ENCODE results near the gene LRRC15.

The LRRC15 gene

GRCh38 chr3:194369522-194370279, at the start of gene LRRC15:
Gene LRRC15 (minus strand): TSS chr3:194369743. CDS start chr3:194361043, 8,700 bp downstream.
- Histone ChIP-seq H3K4me3 (ENCODE audit: low read depth in 1 of 2, low read length in 2 of 2) (no peak within 1 kb of the TSS), H3K27ac (ENCODE audit: low read length) (no peak within 1 kb of the TSS), H3K27me3 (ENCODE audit: low read depth, low read length) (no peaks in the 10 kb centered on the region), H3K4me1 (ENCODE audit: control insufficient read depth in 1 of 2, insufficient read depth in 2 of 2, low read length in 2 of 2) (peaks cover 0 to 7% of the 10 kb centered on the region in 2 donors), H3K9me3 (ENCODE audit: control insufficient read depth in 1 of 2, low read length in 2 of 2) (no peaks in the 10 kb centered on the region), H3K36me3 (ENCODE audit: control insufficient read depth in 1 of 2, insufficient read depth in 2 of 2, low read length in 2 of 2) (no peaks in the 10 kb centered on the region)

- no peaks in the 10 kb centered on the region for H3K4me1 ChIP-seq (ENCODE audit: control insufficient read depth in 1 of 2, insufficient read depth in 2 of 2, low read length in 2 of 2)
- H3K4me3 ChIP-seq (ENCODE audit: low read depth in 1 of 2, low read length in 2 of 2): no peak overlapping the region
- no peak overlapping the region for H3K27ac ChIP-seq (ENCODE audit: low read length)
- no peaks in the 10 kb centered on the region for H3K27me3 ChIP-seq (ENCODE audit: low read depth, low read length)
- peaks cover 19 to 30% of the 10 kb centered on the region in 2 donors for H3K36me3 ChIP-seq (ENCODE audit: control insufficient read depth in 1 of 2, insufficient read depth in 2 of 2, low read length in 2 of 2)
- no peaks in the 10 kb centered on the region for H3K9me3 ChIP-seq (ENCODE audit: control insufficient read depth in 1 of 2, low read length in 2 of 2)
These were observed 49.1 kb upstream of the LRRC15 start for GRCh38 chr3:194418671-194419070.

GRCh38 chr3:194407423-194407822, 37.9 kb upstream of the LRRC15 start:
- H3K27me3 ChIP-seq (ENCODE audit: low read depth, low read length): no peaks in the 10 kb centered on the region
- no peak overlapping the region for H3K4me3 ChIP-seq (ENCODE audit: low read depth in 1 of 2, low read length in 2 of 2)
- H3K36me3 ChIP-seq (ENCODE audit: control insufficient read depth in 1 of 2, insufficient read depth in 2 of 2, low read length in 2 of 2): peaks cover 0 to 10% of the 10 kb centered on the region in 2 donors
- no peaks in the 10 kb centered on the region for H3K9me3 ChIP-seq (ENCODE audit: control insufficient read depth in 1 of 2, low read length in 2 of 2)
- H3K27ac ChIP-seq (ENCODE audit: low read length): no peak overlapping the region
- H3K4me1 ChIP-seq (ENCODE audit: control insufficient read depth in 1 of 2, insufficient read depth in 2 of 2, low read length in 2 of 2): no peaks in the 10 kb centered on the region

GRCh38 chr3:194405766-194406165, 36.2 kb upstream of the LRRC15 start:
- no peak overlapping the region for H3K27ac ChIP-seq (ENCODE audit: low read length)
- H3K27me3 ChIP-seq (ENCODE audit: low read depth, low read length): no peaks in the 10 kb centered on the region
- no peaks in the 10 kb centered on the region for H3K9me3 ChIP-seq (ENCODE audit: control insufficient read depth in 1 of 2, low read length in 2 of 2)
- H3K4me1 ChIP-seq (ENCODE audit: control insufficient read depth in 1 of 2, insufficient read depth in 2 of 2, low read length in 2 of 2): no peaks in the 10 kb centered on the region
- H3K36me3 ChIP-seq (ENCODE audit: control insufficient read depth in 1 of 2, insufficient read depth in 2 of 2, low read length in 2 of 2): peaks cover 0 to 3% of the 10 kb centered on the region in 2 donors
- H3K4me3 ChIP-seq (ENCODE audit: low read depth in 1 of 2, low read length in 2 of 2): no peak overlapping the region

GRCh38 chr3:194404365-194405140, 35.0 kb upstream of the LRRC15 start:
- no peaks in the 10 kb centered on the region for H3K9me3 ChIP-seq (ENCODE audit: control insufficient read depth in 1 of 2, low read length in 2 of 2)
- no peaks in the 10 kb centered on the region for H3K27me3 ChIP-seq (ENCODE audit: low read depth, low read length)
- H3K4me3 ChIP-seq (ENCODE audit: low read depth in 1 of 2, low read length in 2 of 2): no peak overlapping the region
- H3K27ac ChIP-seq (ENCODE audit: low read length): no peak overlapping the region
- H3K36me3 ChIP-seq (ENCODE audit: control insufficient read depth in 1 of 2, insufficient read depth in 2 of 2, low read length in 2 of 2): peaks cover 0 to 3% of the 10 kb centered on the region in 2 donors
- no peaks in the 10 kb centered on the region for H3K4me1 ChIP-seq (ENCODE audit: control insufficient read depth in 1 of 2, insufficient read depth in 2 of 2, low read length in 2 of 2)

- H3K27ac ChIP-seq (ENCODE audit: low read length): no peak overlapping the region
- H3K27me3 ChIP-seq (ENCODE audit: low read depth, low read length): peaks cover 9% of the 10 kb centered on the region
- no peak overlapping the region for H3K4me3 ChIP-seq (ENCODE audit: low read depth in 1 of 2, low read length in 2 of 2)
- H3K36me3 ChIP-seq (ENCODE audit: control insufficient read depth in 1 of 2, insufficient read depth in 2 of 2, low read length in 2 of 2): peaks cover 0 to 3% of the 10 kb centered on the region in 2 donors
- H3K9me3 ChIP-seq (ENCODE audit: control insufficient read depth in 1 of 2, low read length in 2 of 2): no peaks in the 10 kb centered on the region
- peaks cover 0 to 9% of the 10 kb centered on the region in 2 donors for H3K4me1 ChIP-seq (ENCODE audit: control insufficient read depth in 1 of 2, insufficient read depth in 2 of 2, low read length in 2 of 2)
These were observed 32.4 kb upstream of the LRRC15 start for GRCh38 chr3:194401868-194402329.

GRCh38 chr3:194401346-194401745, 31.8 kb upstream of the LRRC15 start:
- peaks cover 9% of the 10 kb centered on the region for H3K27me3 ChIP-seq (ENCODE audit: low read depth, low read length)
- peaks cover 0 to 3% of the 10 kb centered on the region in 2 donors for H3K36me3 ChIP-seq (ENCODE audit: control insufficient read depth in 1 of 2, insufficient read depth in 2 of 2, low read length in 2 of 2)
- peaks cover 0 to 15% of the 10 kb centered on the region in 2 donors for H3K4me1 ChIP-seq (ENCODE audit: control insufficient read depth in 1 of 2, insufficient read depth in 2 of 2, low read length in 2 of 2)
- H3K9me3 ChIP-seq (ENCODE audit: control insufficient read depth in 1 of 2, low read length in 2 of 2): no peaks in the 10 kb centered on the region
- no peak overlapping the region for H3K4me3 ChIP-seq (ENCODE audit: low read depth in 1 of 2, low read length in 2 of 2)
- H3K27ac ChIP-seq (ENCODE audit: low read length): no peak overlapping the region

- Histone ChIP-seq H3K4me3 (ENCODE audit: low read depth in 1 of 2, low read length in 2 of 2) (no peak overlapping the region), H3K27me3 (ENCODE audit: low read depth, low read length) (peaks cover 9% of the 10 kb centered on the region), H3K9me3 (ENCODE audit: control insufficient read depth in 1 of 2, low read length in 2 of 2) (no peaks in the 10 kb centered on the region), H3K4me1 (ENCODE audit: control insufficient read depth in 1 of 2, insufficient read depth in 2 of 2, low read length in 2 of 2) (peaks cover 0 to 15% of the 10 kb centered on the region in 2 donors), H3K36me3 (ENCODE audit: control insufficient read depth in 1 of 2, insufficient read depth in 2 of 2, low read length in 2 of 2) (no peaks in the 10 kb centered on the region), H3K27ac (ENCODE audit: low read length) (no peak overlapping the region)
These were observed 30.4 kb upstream of the LRRC15 start for GRCh38 chr3:194399874-194400411.

- Histone ChIP-seq H3K9me3 (ENCODE audit: control insufficient read depth in 1 of 2, low read length in 2 of 2) (no peaks in the 10 kb centered on the region), H3K4me1 (ENCODE audit: control insufficient read depth in 1 of 2, insufficient read depth in 2 of 2, low read length in 2 of 2) (peaks cover 0 to 15% of the 10 kb centered on the region in 2 donors), H3K4me3 (ENCODE audit: low read depth in 1 of 2, low read length in 2 of 2) (peak within 1 kb of the TSS; percentile 30 to 59), H3K36me3 (ENCODE audit: control insufficient read depth in 1 of 2, insufficient read depth in 2 of 2, low read length in 2 of 2) (no peaks in the 10 kb centered on the region), H3K27me3 (ENCODE audit: low read depth, low read length) (peaks cover 9% of the 10 kb centered on the region), H3K27ac (ENCODE audit: low read length) (no peak within 1 kb of the TSS)
These were observed 29.6 kb upstream of the LRRC15 start, which contains the start of gene GP5 for GRCh38 chr3:194399166-194399565. Gene GP5 (minus strand): TSS chr3:194399266. CDS start chr3:194398282, 984 bp downstream.

GRCh38 chr3:194397757-194398312, 28.3 kb upstream of the LRRC15 start:
- Histone ChIP-seq H3K4me1 (ENCODE audit: control insufficient read depth in 1 of 2, insufficient read depth in 2 of 2, low read length in 2 of 2) (peaks cover 0 to 15% of the 10 kb centered on the region in 2 donors), H3K4me3 (ENCODE audit: low read depth in 1 of 2, low read length in 2 of 2) (peak overlapping the region; percentile 37 to 59), H3K9me3 (ENCODE audit: control insufficient read depth in 1 of 2, low read length in 2 of 2) (no peaks in the 10 kb centered on the region), H3K27ac (ENCODE audit: low read length) (no peak overlapping the region), H3K36me3 (ENCODE audit: control insufficient read depth in 1 of 2, insufficient read depth in 2 of 2, low read length in 2 of 2) (no peaks in the 10 kb centered on the region), H3K27me3 (ENCODE audit: low read depth, low read length) (peaks cover 9% of the 10 kb centered on the region)

All from muscle layer of duodenum (tissue), 2 donors.